Adipocyte (in vitro differentiated cells): Measurements from ENCODE around the gene XG.
"Not testable (repeated sequence)": the region's sequence is repeated elsewhere in the genome, so short reads cannot be mapped to it uniquely, and the experiment has no call there.

Experiments
- DNase-seq: peaks from one replicate; pipeline ENCODE4 v3.0.0-alpha.2; 2015; ENCODE audit warnings: low read depth
- H3K27me3 ChIP-seq: replicated peaks from 2 replicates; pipeline ENCODE4 v1.7.0; 2013; ENCODE audit warnings: mild to moderate bottlenecking, low read length, moderate library complexity; ENCODE audit not compliant: control insufficient read depth, insufficient read depth
- H3K36me3 ChIP-seq: 2 replicates; pipeline ENCODE4 v1.7.0; 2013; ENCODE audit warnings: low read length, mild to moderate bottlenecking, moderate library complexity; ENCODE audit not compliant: control insufficient read depth, insufficient read depth, severe bottlenecking
- H3K4me1 ChIP-seq: 2 replicates; pipeline ENCODE4 v1.7.0; 2013; ENCODE audit warnings: mild to moderate bottlenecking, low read length, moderate library complexity; ENCODE audit not compliant: control insufficient read depth, insufficient read depth
- H3K4me3 ChIP-seq: 2 replicates; pipeline ENCODE4 v1.7.0; 2013; ENCODE audit warnings: mild to moderate bottlenecking, low read length, moderate library complexity
- H3K9ac ChIP-seq: 2 replicates; pipeline ENCODE4 v1.7.0; 2013; ENCODE audit warnings: mild to moderate bottlenecking, low read length, moderate library complexity
- H3K9me3 ChIP-seq: 2 replicates; pipeline ENCODE4 v1.7.0; 2013; ENCODE audit warnings: mild to moderate bottlenecking, low read length, moderate library complexity; ENCODE audit not compliant: control insufficient read depth

The XG gene

DNA sequence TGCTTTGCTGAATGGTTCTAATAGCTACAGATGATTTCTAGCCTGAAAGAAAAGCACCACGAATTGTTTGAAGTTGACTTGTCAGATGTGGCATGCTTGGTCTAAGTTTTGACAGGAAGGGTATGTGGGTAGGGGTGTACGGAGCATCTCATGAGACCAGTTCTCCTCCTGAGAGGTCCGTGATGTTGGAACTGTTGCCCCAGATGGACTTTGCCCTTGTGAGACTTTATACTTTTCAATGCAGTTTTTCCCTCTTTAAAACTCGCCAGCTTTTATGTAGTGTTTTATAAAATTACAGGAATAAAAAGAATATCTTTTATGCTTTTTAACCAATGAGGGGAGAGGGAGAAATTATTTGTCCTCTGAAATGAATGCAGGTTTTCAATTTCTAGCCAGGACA, 16.6 kb upstream of the XG start:
- Histone ChIP-seq H3K9ac (no peak overlapping the region), H3K4me1 (no peaks in the 10 kb centered on the region), H3K4me3 (no peak overlapping the region), H3K9me3 (no peaks in the 10 kb centered on the region), H3K27me3 (no peaks in the 10 kb centered on the region), H3K36me3 (peaks cover 64% of the 10 kb centered on the region)
- no peak for DNase-seq

DNA sequence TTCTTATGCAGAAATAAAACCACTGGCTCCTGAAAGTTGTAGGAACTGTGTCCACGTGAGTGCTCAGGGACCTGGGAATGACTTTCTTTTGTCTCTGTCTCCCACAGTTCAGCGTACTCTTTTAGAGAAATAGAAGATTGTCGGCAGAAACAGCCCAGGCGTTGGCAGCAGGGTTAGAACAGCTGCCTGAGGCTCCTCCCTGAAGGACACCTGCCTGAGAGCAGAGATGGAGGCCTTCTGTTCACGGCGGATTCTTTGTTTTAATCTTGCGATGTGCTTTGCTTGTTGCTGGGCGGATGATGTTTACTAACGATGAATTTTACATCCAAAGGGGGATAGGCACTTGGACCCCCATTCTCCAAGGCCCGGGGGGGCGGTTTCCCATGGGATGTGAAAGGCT, 11.2 kb upstream of the XG start:
- DNase-seq, result no peak
- no peak overlapping the region for H3K4me3 ChIP-seq
- no peaks in the 10 kb centered on the region for H3K9me3 ChIP-seq
- H3K9ac ChIP-seq, result no peak overlapping the region
- peaks cover 1% of the 10 kb centered on the region for H3K4me1 ChIP-seq
- no peaks in the 10 kb centered on the region for H3K27me3 ChIP-seq
- H3K36me3 ChIP-seq, result peaks cover 50% of the 10 kb centered on the region

DNA sequence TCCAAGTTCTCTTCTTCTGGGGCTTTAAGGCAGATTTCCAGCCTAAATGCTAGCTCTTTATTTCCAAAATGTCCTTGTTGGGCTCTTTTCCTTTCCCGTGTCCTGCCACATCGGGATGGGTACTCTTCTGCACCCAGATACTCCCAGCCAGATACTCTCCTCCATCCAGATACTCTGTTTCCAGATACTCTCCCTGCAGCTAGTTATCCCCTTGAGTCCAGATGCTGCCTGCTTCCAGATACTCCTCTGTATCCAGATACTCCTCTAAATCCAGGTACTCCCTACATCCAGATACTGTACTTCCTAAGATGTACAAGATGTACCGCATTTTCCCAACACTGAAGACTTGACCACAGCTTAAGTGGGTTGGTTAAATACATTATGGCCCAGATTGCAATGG, 10.5 kb upstream of the XG start:
- H3K4me3 ChIP-seq, result no peak overlapping the region
- DNase-seq, result no peak
- H3K9me3 ChIP-seq, result no peaks in the 10 kb centered on the region
- H3K27me3 ChIP-seq, result no peaks in the 10 kb centered on the region
- H3K4me1 ChIP-seq, result peaks cover 9% of the 10 kb centered on the region
- H3K9ac ChIP-seq, result no peak overlapping the region
- peaks cover 45% of the 10 kb centered on the region for H3K36me3 ChIP-seq

DNA sequence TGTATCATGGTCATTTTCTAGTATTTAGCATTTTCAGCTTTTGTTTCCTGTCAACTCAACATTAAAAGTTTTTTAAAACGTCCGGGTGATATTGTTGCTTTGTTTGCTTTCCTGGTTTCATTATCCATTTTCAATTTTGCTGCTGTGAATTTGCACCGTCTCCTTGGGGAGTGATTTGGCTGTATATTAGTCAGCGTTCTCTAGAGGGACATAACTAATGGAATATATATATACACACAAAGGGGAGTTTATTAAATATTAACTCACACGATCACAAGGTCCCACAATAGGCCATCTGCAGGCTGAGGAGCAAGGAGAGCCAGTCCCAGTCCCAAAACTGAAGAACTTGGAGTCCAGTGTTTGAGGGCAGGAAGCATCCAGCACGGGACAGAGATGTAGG, 5.6 kb upstream of the XG start:
- DNase-seq, H3K9me3 ChIP-seq, H3K27me3 ChIP-seq: not testable (repeated sequence)
- Histone ChIP-seq H3K36me3 (peaks cover 20% of the 10 kb centered on the region), H3K4me1 (peaks cover 21% of the 10 kb centered on the region), H3K9ac (peak overlapping the region; percentile 62), H3K4me3 (peak overlapping the region; percentile 59)

DNA sequence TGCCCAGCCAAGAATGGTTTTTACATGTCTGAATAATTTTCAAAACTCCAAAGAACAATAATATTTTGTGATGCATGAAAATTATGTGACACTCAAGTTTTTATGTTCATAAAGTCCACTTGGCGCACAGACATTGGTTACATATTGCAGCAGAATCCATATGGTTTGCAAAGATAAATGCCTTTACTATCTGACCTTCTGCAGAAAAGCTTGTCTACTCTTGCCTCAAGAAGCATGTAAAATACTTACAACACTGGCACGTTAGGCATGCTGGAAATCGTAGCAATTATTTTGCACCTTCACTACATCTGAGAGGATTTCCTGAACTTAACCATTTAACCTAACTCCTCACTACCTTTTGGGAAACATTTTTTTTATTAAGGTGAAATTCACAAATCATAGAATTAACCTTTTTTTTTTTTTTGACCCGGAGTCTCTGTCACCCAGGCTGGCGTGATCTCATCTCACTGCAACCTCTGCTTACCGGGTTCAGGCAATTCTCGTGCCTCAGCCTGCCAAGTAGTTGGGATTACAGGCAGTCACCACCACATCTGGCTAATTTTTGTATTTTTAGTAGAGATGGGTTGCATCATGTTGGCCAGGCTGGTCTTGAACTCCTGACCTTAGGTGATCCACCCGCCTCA, 3.5 kb upstream of the XG start:
- Histone ChIP-seq H3K36me3 (peaks cover 5% of the 10 kb centered on the region), H3K9ac (no peak overlapping the region), H3K27me3 (no peaks in the 10 kb centered on the region), H3K4me3 (no peak overlapping the region), H3K9me3 (no peaks in the 10 kb centered on the region), H3K4me1 (peaks cover 26% of the 10 kb centered on the region)
- no peak for DNase-seq

DNA sequence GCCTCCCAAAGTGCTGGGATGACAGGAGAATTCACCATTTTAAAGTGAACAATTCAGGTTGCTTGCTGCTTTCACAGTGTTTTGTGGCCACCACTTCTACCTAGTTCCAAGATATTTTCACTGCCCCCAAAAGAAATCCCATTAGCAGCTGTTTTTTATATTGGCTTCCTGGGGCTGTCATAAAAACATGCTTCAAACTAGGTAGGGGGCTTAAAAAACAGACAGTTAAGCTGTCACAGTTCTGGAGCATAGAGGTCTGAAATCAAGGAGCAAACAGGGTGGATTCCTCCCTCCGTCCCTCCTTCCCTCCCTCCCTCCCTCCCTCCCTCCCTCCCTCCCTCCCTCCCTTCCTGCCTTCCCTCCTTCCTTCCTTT, 3.0 kb upstream of the XG start:
- H3K36me3 ChIP-seq, result no peaks in the 10 kb centered on the region
- peaks cover 26% of the 10 kb centered on the region for H3K4me1 ChIP-seq
- no peak overlapping the region for H3K4me3 ChIP-seq
- no peak for DNase-seq
- no peaks in the 10 kb centered on the region for H3K27me3 ChIP-seq
- no peaks in the 10 kb centered on the region for H3K9me3 ChIP-seq
- no peak overlapping the region for H3K9ac ChIP-seq

DNA sequence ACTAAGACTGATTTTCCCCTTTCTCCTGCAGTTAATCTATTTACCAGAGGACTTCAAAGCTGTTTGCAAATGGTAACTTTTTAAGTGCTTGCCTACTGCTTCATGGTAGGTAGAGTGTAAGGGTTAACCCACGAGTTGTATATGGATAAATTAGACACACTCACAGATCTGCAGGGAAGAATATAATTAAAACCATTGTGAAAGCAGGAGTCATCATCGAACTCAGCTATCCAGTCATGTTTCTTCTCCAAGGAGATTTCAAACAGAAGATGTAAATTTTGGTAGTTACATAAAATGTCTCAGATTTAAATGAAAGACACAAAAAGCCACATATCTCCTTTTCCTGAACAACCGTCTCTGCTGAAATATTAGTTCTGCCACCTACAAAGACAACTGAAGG, 549 bp upstream of the XG start:
- Histone ChIP-seq H3K4me3 (peak overlapping the region; percentile 80), H3K4me1 (peaks cover 24% of the 10 kb centered on the region), H3K27me3 (no peaks in the 10 kb centered on the region), H3K9me3 (no peaks in the 10 kb centered on the region), H3K9ac (peak overlapping the region; percentile 79), H3K36me3 (no peaks in the 10 kb centered on the region)
- DNase-seq, result peak; percentile 25

DNA sequence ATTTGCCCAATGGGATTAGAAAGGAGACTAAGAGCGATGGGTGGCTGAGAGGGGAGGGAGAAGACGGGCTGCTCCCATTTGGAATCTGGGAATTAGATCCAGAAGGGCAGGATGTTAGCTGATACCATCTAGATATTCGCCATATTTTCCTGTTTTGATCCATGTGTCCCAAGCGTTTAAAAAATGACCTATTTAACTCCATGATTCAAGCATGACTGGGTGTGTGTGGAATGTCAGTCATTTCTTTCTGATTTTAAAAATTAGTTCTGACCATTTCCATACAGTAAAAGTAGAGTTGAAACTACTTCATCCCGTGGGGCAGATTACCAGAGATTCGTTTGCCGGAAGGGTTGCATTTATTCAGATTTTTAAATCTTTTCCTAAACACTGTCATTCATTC, 601 bp downstream of the XG start:
- Histone ChIP-seq H3K4me1 (peaks cover 19% of the 10 kb centered on the region), H3K9ac (peak overlapping the region; percentile 79), H3K4me3 (peak overlapping the region; percentile 80)
- peak; percentile 51 for DNase-seq
- not testable (repeated sequence) for H3K36me3 ChIP-seq, H3K9me3 ChIP-seq, H3K27me3 ChIP-seq

DNA sequence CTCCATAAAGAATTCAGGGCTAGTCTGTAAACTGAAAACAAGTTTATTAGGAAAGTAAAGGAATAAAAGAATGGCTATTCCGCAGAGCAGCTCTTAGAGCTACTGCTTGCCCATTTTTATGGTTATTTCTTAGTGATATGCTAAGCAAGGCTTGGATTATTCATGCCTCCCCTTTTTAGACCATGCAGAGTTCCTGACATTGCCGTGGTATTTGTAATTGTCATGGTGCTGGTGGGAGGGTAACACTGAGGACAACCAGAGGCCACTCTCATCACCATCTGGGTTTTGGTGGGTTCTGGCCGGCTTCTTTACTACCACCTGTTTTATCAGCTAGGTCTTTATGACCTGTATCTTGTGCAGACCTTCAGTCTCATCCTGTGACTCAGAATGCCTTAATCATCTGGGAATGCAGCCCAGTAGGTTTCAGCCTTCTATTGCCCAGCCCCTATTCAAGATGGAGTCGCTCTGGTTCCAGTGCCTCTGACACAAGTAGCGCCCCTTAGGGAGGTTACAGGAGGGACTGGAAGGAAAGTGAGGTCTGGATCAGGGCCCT, 3.4 kb downstream of the XG start:
- H3K27me3 ChIP-seq, H3K9me3 ChIP-seq, H3K9ac ChIP-seq, H3K36me3 ChIP-seq, DNase-seq, H3K4me3 ChIP-seq: not testable (repeated sequence)
- H3K4me1 ChIP-seq, result peaks cover 15% of the 10 kb centered on the region

DNA sequence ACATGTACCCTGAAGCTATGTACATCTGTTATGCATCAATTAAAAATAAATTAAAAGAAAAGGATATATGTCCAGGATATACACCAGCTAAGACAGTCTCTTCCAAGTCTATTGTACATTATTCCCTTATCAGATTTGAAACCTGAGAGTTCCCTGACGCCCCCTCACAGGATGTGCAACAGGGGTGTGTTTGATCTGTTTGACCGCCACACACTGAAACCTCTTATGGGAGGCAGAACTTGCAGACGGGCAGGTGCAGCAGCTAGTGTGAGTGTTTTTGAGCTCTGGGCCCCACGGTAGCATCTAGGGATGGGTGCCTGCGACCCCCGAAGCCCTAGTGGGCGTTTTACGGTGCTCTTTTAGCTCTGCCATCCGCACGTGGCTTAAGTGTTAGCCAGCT, 4.7 kb downstream of the XG start:
- no peaks in the 10 kb centered on the region for H3K27me3 ChIP-seq
- peaks cover 8% of the 10 kb centered on the region for H3K4me1 ChIP-seq
- H3K9ac ChIP-seq, result no peak overlapping the region
- H3K4me3 ChIP-seq, result no peak overlapping the region
- no peaks in the 10 kb centered on the region for H3K9me3 ChIP-seq
- no peak for DNase-seq
- peaks cover 4% of the 10 kb centered on the region for H3K36me3 ChIP-seq

DNA sequence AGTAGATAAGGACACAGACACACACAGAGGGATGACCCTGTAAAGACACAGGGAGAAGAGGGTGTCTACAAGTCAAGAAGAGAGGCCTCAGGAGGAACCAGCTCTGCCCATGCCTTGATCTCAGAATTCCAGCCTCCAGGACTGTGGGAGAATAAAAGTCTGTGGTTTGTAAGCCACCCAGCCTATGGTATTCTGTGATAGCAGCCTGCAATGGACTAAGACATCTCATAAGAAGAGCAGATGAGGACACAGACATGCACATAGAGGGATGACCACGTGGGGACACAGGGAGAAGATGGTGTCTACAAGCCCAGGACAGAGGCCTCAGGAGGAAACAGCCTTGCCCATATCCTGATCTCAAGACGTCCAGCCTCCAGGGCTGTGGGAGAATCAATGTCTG, 9.4 kb downstream of the XG start:
- Histone ChIP-seq H3K4me3 (no peak overlapping the region), H3K4me1 (peaks cover 14% of the 10 kb centered on the region), H3K9ac (no peak overlapping the region), H3K27me3 (no peaks in the 10 kb centered on the region), H3K36me3 (peaks cover 7% of the 10 kb centered on the region), H3K9me3 (no peaks in the 10 kb centered on the region)
- no peak for DNase-seq

DNA sequence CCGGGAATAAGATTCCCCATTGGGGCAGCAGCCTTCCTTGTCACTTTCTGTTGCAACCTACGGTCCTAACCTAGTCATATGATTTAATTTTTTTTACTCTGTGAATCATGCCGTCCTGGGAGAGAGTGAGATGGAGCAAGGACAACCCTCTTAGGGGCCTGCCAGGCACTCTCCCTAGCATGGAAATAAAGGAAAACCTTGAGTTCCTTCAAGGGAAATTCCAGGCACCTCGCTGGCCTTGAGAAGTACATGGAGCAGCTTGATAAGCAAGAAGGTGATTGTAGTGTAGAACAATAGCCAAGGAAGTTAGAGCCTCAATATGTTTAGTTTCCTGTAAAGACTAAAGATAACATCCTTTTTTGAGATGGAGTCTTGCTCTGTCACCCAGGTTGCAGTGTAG, 10.8 kb downstream of the XG start:
- not testable (repeated sequence) for H3K4me3 ChIP-seq, H3K9ac ChIP-seq, DNase-seq, H3K36me3 ChIP-seq, H3K27me3 ChIP-seq, H3K9me3 ChIP-seq
- peaks cover 25% of the 10 kb centered on the region for H3K4me1 ChIP-seq
